Measurements from ENCODE around the gene COX8A. TPM values are rescaled to one million over a fixed set of nuclear protein-coding genes. Genes with fewer than 3 reads are reported as not detected.

The COX8A gene
- total and polyA plus RNA-seq, 7 donors: 547 to 1,847 (median 830) TPM

DNA sequence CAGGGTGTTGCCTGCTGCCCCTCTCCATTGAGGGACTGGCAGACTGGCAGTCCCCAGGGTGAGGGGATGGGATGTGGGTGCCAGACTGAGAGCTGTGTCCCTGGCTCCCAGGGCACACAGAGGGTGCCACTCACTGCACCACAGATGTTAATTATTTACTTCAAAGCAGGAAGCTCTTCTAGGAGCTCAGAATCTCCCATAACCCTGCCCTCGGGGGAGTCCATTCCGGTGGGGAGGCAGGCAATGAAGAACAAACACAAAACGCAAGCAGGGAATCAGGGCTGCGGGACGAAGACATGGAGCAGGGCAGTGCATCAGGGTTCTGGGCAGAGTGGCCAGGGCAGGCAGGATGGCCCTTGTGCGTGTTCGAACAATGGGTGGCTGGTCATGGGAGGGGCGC is 37.0 kb downstream of the COX8A start:
- DNase-seq (no peak), ATAC-seq (no peak)
- intact Hi-C loops (cut with DNase I): no loop called here
- Histone ChIP-seq H3K4me1 (peaks cover 9% of the 10 kb centered on the region), H3K4me3 (no peak overlapping the region), H3K9me3 (no peaks in the 10 kb centered on the region), H3K27me3 (ENCODE audit: insufficient read depth in 3 of 3, low read length in 2 of 3) (no peaks in the 10 kb centered on the region), H3K27ac (no peak overlapping the region), H3K36me3 (ENCODE audit: insufficient read depth in 1 of 2, low read depth in 1 of 2) (no peaks in the 10 kb centered on the region)
- WGBS, 3 donors: 94 to 97% (median 95%) methylated on average over 8 of the region's 8 CpGs
- TF ChIP-seq, protein P1, sequence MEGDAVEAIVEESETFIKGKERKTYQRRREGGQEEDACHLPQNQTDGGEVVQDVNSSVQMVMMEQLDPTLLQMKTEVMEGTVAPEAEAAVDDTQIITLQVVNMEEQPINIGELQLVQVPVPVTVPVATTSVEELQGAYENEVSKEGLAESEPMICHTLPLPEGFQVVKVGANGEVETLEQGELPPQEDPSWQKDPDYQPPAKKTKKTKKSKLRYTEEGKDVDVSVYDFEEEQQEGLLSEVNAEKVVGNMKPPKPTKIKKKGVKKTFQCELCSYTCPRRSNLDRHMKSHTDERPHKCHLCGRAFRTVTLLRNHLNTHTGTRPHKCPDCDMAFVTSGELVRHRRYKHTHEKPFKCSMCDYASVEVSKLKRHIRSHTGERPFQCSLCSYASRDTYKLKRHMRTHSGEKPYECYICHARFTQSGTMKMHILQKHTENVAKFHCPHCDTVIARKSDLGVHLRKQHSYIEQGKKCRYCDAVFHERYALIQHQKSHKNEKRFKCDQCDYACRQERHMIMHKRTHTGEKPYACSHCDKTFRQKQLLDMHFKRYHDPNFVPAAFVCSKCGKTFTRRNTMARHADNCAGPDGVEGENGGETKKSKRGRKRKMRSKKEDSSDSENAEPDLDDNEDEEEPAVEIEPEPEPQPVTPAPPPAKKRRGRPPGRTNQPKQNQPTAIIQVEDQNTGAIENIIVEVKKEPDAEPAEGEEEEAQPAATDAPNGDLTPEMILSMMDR (IDR thresholded peaks at IDR 0.05): no peak

DNA sequence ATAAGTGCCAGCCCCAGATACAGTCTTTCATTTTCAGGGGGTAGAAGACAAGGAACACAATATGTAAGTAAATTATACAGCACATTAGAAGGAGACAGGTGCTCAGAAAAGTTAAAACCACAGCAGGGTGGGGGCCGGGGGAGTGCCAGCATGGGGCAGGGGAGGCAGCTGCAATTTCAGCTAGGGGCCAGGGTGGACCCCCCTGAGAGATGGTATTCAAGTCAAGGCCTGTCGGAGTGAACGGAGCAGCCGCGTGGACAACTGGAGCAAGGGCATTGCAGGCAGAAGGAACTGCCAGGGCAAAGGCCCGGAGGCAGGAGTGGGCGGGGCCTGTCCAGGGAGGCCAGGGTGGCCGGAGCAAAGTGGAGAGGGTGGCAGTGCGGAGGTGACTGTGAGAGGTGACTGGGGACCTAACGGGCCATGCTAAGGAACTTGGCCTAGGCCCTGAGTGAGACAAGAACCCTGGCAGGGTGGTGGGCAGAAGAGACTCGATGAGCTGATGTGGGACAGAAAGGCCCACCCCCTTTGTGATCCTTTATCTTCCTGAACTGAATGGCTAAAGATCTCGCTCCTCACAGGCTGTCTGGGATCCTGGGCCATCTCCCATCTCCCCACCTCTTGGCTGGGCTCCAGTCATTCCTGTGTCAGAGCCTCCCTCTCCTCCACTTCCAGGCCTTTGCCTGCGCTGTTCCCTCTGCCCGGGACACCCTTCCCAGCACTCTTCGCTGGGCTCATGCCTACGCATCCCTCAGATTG is 38.9 kb downstream of the COX8A start:
- DNase-seq (no peak), ATAC-seq (no peak)
- H3K27me3 ChIP-seq (ENCODE audit: insufficient read depth in 3 of 3, low read length in 2 of 3): no peaks in the 10 kb centered on the region
- no peak overlapping the region for H3K27ac ChIP-seq
- no peak overlapping the region for H3K4me3 ChIP-seq
- 86 to 92% (median 88%) methylated on average over 16 of the region's 16 CpGs for WGBS, 3 donors
- intact Hi-C loops (cut with DNase I): no loop called here
- no peaks in the 10 kb centered on the region for H3K9me3 ChIP-seq
- no peaks in the 10 kb centered on the region for H3K36me3 ChIP-seq (ENCODE audit: insufficient read depth in 1 of 2, low read depth in 1 of 2)
- no peaks in the 10 kb centered on the region for H3K4me1 ChIP-seq
- TF ChIP-seq, protein P1 (IDR thresholded peaks at IDR 0.05): no peak

DNA sequence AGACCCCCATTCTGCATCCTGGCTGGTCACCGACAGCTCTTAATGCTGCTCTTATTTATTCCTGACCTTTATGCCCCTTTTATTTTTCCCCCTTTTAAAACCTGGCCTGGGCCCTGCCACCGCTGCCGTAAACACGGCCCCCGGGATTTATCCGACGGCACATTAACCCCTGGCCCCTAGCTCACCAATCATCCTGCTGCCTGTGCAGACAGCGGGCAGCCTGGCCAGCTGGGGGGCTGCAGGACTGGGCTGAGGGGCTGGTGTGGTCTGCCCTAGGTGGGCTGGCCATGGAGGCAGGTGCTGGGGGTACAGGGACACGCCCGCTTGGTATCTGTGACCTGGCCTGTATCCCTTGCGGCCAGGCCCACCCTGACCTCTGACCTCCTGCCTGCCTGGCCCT is 39.9 kb downstream of the COX8A start:
- TF ChIP-seq, protein P1 (IDR thresholded peaks at IDR 0.05): no peak
- no peaks in the 10 kb centered on the region for H3K36me3 ChIP-seq (ENCODE audit: insufficient read depth in 1 of 2, low read depth in 1 of 2)
- no peak overlapping the region for H3K4me3 ChIP-seq
- H3K27ac ChIP-seq: no peak overlapping the region
- ATAC-seq: no peak
- intact Hi-C loops (cut with DNase I): no loop called here
- DNase-seq: no peak
- H3K9me3 ChIP-seq: no peaks in the 10 kb centered on the region
- peaks cover 3% of the 10 kb centered on the region for H3K4me1 ChIP-seq
- H3K27me3 ChIP-seq (ENCODE audit: insufficient read depth in 3 of 3, low read length in 2 of 3): no peaks in the 10 kb centered on the region
- 88 to 97% (median 90%) methylated on average over 11 of the region's 11 CpGs for WGBS, 3 donors

DNA sequence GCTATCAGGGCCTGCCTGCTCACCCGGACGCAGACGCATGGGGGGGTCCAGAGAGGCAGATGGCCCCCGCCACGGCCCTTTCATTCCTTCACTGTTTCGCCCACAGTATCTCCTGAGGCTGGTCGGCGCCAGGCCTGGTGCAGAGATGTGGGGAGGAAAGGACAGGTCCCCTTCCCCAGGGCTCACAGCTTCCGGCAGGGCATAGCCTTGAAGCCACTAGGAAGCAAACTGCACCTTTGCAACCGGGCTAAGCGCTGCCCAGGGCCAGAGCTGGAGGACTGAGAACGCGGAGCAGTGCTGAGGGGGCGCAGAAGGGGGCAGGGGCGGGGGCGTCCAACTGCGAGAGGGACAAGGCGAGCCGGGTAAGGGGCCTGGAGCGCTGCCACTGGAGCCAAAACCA is 41.1 kb downstream of the COX8A start:
- H3K4me1 ChIP-seq: peaks cover 5% of the 10 kb centered on the region
- TF ChIP-seq, protein P1 (IDR thresholded peaks at IDR 0.05): no peak
- no peaks in the 10 kb centered on the region for H3K9me3 ChIP-seq
- no peak for ATAC-seq
- no peak for DNase-seq
- H3K4me3 ChIP-seq: no peak overlapping the region
- H3K27me3 ChIP-seq (ENCODE audit: insufficient read depth in 3 of 3, low read length in 2 of 3): no peaks in the 10 kb centered on the region
- WGBS, 3 donors: 86 to 92% (median 89%) methylated on average over 17 to 20 of the region's 20 CpGs
- no peaks in the 10 kb centered on the region for H3K36me3 ChIP-seq (ENCODE audit: insufficient read depth in 1 of 2, low read depth in 1 of 2)
- intact Hi-C loops (cut with DNase I): no loop called here
- H3K27ac ChIP-seq: no peak overlapping the region
